ENCODE data around the gene FLRT1.
"Not testable (repeated sequence)": the region's sequence is repeated elsewhere in the genome, so short reads cannot be mapped to it uniquely, and the experiment has no call there.

The FLRT1 gene

GRCh38 chr11:64025205-64025604, 10.5 kb upstream of the FLRT1 start:
- no peak for DNase-seq

GRCh38 chr11:64026575-64027205, 9.0 kb upstream of the FLRT1 start:
- peak; percentile 51 for DNase-seq

DNA sequence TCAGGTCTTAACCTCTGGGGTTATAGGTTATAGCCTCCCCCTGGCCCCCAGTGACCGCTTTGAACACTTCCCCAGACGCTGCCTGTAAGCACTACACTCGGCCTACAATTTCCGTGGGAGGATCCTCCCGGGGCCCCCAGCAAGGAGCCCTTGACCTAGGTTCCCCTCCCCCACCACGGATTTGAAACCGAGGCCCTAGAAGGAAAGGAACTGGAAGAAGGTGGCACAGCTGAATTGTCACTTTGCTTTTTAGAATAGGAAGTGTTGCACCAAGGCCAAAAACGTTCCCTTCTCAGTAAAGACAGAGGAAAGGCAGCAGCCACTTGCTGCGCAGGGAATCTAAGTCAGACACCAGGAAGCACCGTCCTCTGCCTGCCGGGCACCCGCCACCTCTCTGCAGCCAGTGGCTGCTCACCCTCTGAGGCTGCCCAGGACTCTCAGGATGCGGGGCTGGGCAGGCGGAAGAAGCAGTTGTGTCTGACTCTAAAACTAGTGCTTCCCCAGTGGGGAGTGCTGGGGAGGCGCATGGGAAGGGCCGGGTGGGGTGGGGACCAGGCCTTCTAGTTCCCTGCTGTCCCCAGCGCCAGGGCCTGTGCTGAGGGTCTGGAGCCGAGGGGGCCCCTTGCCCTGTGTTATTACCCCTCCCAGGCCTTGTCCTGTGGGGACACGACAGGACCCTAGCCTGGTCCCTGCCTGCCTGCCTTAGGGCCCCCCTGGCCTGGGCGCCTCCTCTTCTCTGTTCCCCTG, 7.9 kb upstream of the FLRT1 start:
- peak; percentile 59 for DNase-seq

GRCh38 chr11:64028398-64029115, 7.2 kb upstream of the FLRT1 start:
- DNase-seq: peak; percentile 52

GRCh38 chr11:64029773-64030172, 6.0 kb upstream of the FLRT1 start:
- no peak for DNase-seq

DNA sequence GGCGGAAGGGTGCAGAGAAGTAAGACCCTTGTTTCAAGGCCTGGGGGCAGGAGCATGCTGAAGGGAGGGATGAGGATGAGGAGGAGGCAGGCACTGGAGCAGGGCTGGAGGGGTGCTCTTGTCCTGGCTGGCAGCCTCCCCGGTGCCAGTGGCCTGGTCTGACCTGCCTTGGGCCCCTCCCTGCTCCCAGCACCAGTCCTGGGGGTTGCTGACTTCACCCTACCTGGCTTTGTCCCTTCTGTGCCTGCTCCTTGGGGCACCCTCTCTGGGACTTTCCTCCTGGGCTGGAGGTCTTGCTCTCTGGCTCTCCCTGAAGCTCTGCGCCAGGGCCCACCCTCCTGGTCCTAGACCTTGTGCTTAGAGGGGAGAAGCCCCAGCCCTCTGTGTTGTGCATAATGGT, 4.7 kb upstream of the FLRT1 start:
- DNase-seq: no peak

GRCh38 chr11:64032050-64032449, 3.7 kb upstream of the FLRT1 start:
- no peak for DNase-seq

DNA sequence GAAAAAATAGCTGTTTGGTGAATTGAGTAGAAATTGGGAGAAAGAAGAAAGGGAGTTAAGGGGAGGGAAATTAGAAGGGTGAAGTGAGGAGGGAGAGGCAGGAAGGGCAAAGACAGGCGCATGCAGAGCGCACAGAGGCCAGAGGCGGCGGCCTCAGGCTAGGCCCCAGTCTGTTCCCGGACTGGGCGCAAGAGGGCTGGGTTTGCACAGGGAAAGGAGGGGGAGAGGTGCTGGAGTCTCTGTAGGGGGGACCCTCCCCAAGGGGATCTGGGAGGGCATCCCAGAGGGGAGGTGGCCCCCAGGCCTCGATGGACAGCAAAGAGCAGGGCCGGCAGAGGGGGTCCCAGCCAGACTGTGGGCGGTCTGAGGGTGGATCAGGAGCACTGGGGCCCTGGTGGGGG, 1.3 kb upstream of the FLRT1 start:
- peak; percentile 43 for DNase-seq

- no peak for DNase-seq
These were observed 628 bp upstream of the FLRT1 start for GRCh38 chr11:64035081-64035524.

DNA sequence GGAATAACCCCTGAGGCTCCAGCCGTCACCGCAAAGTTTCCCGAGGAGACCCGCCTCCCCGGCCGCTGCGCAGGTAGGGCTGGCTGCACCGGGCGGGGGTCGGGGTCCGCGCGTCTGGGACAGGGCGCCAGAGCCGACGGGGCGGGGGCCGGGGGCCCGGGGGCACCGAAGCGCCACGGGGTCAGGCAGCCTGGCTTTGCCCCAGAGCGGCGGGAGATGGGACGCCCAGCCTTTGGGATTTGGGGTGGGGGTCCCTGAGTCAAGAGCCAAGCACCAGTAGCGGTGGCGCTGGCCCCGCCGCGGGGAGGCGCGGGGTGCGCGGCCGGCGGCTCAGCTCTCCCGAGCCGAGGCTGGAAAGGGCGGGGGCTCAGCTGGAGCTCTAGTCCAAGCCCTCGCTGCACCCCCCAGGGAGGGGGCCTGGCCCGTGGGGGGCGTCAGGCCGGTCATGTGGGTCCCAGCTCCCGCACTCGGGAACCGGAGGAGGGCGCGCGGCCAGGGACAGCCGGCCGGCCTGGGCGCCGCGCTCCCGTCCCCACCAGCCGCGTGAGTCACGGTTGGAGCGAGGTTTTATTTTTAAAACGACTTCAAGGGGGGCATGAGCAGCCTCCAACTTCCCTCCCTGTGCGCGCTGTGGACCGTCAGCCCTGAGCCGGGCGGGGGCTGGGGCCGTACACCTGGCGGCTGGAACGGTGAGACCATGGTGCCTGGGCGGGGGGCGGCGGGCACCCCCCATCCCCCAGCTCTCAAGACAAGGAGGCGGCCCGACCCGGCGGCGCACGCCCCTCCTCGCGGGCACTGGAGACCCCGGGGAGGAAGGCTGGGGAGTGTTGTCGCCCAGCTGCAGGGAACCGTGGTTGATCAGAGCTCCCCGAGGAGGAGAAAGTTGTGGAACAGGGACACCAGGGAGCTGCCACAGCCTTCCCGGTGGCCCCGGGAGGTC, 626 bp downstream of the FLRT1 start:
- DNase-seq: peak; percentile 53

GRCh38 chr11:64037027-64037634, 1.4 kb downstream of the FLRT1 start:
- DNase-seq: no peak

- DNase-seq: no peak
These were observed 2.8 kb downstream of the FLRT1 start for GRCh38 chr11:64038500-64038899.

- DNase-seq: no peak
These were observed 3.4 kb downstream of the FLRT1 start for GRCh38 chr11:64039012-64039665.

DNA sequence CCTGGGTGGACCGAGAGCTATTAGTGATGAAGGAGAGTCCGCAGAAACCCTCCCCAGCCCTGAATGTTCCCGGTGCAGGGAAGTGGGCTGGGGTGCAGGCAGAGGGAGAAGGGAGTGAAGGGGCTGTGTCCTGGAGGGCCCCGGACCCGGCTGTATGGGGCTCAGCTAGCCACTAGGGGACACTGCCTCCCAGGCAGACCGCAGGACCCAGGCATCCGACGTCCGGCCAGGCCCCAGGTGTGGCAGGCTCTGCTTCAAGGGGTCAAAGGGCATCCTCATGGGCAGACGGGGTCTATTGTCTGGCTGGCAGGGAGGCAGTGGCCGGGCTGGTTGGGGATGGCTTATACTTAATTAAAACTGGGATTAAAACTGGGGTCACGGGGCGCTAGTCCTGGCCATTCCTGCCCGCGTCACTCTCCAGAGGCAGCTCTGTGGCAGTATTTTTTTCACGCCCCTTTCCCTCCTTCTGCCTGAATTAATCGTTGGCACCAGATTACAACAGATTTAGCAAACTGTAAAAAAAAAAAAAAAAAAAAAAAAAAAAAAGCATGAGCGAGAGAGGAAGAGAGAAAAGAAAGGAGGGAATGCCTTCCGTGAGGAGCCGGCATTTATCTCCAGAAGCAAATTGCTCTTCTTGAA, 5.1 kb downstream of the FLRT1 start:
- no peak for DNase-seq

- DNase-seq: no peak
These were observed 6.1 kb downstream of the FLRT1 start for GRCh38 chr11:64041846-64042245.

DNA sequence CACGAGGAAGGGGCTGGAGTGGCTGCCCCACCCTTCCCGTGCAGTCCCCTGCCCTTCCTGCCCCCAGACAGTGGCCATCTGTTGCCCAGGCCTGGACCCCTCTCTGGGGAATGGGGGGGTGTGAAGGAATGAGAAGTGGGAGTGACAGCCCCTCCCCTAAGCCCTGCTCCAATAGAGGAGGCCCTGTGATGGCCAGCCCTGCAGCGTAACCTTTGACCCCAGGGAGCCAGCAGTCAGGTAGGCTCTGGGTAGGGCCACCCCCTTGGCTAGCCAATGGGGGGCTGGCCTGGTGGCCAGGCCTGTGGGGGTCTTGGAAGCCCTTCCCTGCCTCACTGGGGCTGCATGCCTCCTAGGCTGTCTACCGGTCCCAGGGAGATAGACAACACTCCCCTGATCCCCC, 6.6 kb downstream of the FLRT1 start:
- no peak for DNase-seq

- no peak for DNase-seq
These were observed 7.8 kb downstream of the FLRT1 start for GRCh38 chr11:64043545-64043944.

DNA sequence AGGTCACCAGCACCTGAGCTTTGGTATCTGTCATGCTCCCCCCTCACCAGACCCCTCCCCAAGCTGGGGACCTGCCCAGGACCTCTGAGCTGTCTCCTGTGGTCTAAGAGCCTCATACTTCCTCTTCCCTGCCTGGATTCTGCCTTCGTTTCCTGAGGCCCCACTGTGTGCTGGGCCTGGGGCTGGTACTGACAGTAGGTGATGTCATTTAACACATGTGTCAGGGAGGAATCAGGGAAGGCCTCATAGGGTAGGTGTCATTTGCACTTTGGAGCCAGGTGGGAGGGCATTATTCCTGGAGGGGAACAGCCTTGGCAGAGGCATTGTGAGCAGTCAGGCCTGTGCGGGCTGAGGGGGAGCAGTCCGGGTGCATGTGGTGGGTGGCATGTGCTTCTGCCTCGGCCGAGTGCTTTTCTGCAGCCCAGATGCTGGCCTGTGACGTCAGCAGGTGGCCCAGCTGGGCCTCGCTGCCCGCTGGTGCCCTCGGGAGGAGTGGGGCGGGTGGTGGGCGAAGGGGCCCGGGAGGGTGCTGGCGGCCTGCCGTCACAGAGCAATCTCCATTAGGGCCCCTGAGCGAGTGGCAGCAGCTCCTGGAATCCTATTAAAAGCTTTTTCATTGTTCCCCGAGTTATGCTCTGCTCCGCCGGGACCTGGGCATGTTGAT, 9.1 kb downstream of the FLRT1 start:
- no peak for DNase-seq

GRCh38 chr11:64045700-64046099, 10.0 kb downstream of the FLRT1 start:
- DNase-seq: no peak

- not testable (repeated sequence) for DNase-seq
These were observed 11.6 kb downstream of the FLRT1 start for GRCh38 chr11:64047373-64047772.

All from hematopoietic multipotent progenitor cell treated with erythropoietin and hydrocortisone succinate and interleukin-3 and kit ligand, for 4 days (in vitro differentiated cells).